HepG2 (cell line): ENCODE measurements around the gene C6orf62. TPM values are rescaled to one million over a fixed set of nuclear protein-coding genes. Genes with fewer than 3 reads are reported as not detected.

ENCODE experiments used
- ARID3A ChIP-seq: IDR thresholded peaks from 2 replicates; pipeline ENCODE4 v1.6.1; 2012; ENCODE audit warnings: low read depth, low read length, improper control_type of control experiment
- E2F5 ChIP-seq: sonication (generic); formaldehyde crosslinking; conservative IDR thresholded peaks from 2 replicates; pipeline ENCODE4 v1.4.0; 2020; ENCODE audit warnings: missing genetic modification reagents
- ELK4 ChIP-seq: sonication (generic); formaldehyde crosslinking; IDR thresholded peaks from 2 replicates; pipeline ENCODE4 v1.9.0; 2021; ENCODE audit warnings: missing genetic modification reagents, borderline replicate concordance
- HIVEP1 ChIP-seq: sonication (generic); formaldehyde crosslinking; IDR thresholded peaks from 2 replicates; pipeline ENCODE4 v1.4.0; 2020; ENCODE audit warnings: mild to moderate bottlenecking, missing genetic modification reagents
- HNF1A ChIP-seq, 2 experiments: sonication (generic) in 1 of 2; formaldehyde crosslinking in 1 of 2; IDR thresholded peaks; 2 replicates each; pipeline versions ENCODE4 v1.4.0 to v1.6.1; 2016 to 2020; ENCODE audit warnings: borderline replicate concordance in 1 of 2, low read depth in 1 of 2, mild to moderate bottlenecking in 1 of 2, missing genetic modification reagents in 1 of 2
- RARA ChIP-seq: IDR thresholded peaks from 2 replicates; pipeline ENCODE4 v1.6.1; 2016; ENCODE audit warnings: missing genetic modification reagents, missing compliant biosample characterization
- SAFB2 ChIP-seq: sonication (generic); formaldehyde crosslinking; IDR thresholded peaks from 2 replicates; pipeline ENCODE4 v1.5.1; 2020; ENCODE audit warnings: missing genetic modification reagents, low read depth, mild to moderate bottlenecking, borderline replicate concordance
- SRSF4 ChIP-seq: fragments of 200-400 bp; formaldehyde crosslinking; IDR thresholded peaks from one replicate; pipeline ENCODE4 v1.6.1; 2018; ENCODE audit warnings: mild to moderate bottlenecking, low read depth, low read length, moderate library complexity; ENCODE audit not compliant: poor library complexity, severe bottlenecking
- THYN1 ChIP-seq: sonication (generic); formaldehyde crosslinking; IDR thresholded peaks from 2 replicates; pipeline ENCODE4 v1.8.1; 2023; ENCODE audit warnings: low read depth, mild to moderate bottlenecking, moderate library complexity, missing genetic modification reagents, borderline replicate concordance
- XBP1 ChIP-seq: sonication (generic); formaldehyde crosslinking; IDR thresholded peaks from 2 replicates; pipeline ENCODE4 v1.5.0; 2020; ENCODE audit warnings: missing genetic modification reagents
- ZBTB3 ChIP-seq: sonication (generic); formaldehyde crosslinking; IDR thresholded peaks from 2 replicates; pipeline ENCODE4 v1.4.0; 2020; ENCODE audit warnings: low read depth, mild to moderate bottlenecking, moderate library complexity, missing genetic modification reagents, borderline replicate concordance
- ZNF512 ChIP-seq: sonication (generic); formaldehyde crosslinking; IDR thresholded peaks from 2 replicates; pipeline ENCODE4 v1.4.0; 2020; ENCODE audit warnings: mild to moderate bottlenecking, missing genetic modification reagents
- ZNF660 ChIP-seq: sonication (generic); formaldehyde crosslinking; IDR thresholded peaks from 2 replicates; pipeline ENCODE4 v1.5.1; 2020; ENCODE audit warnings: mild to moderate bottlenecking, low read depth, missing genetic modification reagents, borderline replicate concordance
- ZNF841 ChIP-seq: sonication (generic); formaldehyde crosslinking; IDR thresholded peaks from 2 replicates; pipeline ENCODE4 v1.8.1; 2023; ENCODE audit warnings: missing genetic modification reagents, borderline replicate concordance
- ZNF878 ChIP-seq: sonication (generic); formaldehyde crosslinking; IDR thresholded peaks from 2 replicates; pipeline ENCODE4 v1.8.1; 2023; ENCODE audit warnings: mild to moderate bottlenecking, missing genetic modification reagents, moderate library complexity
- polyA plus RNA-seq, 8 experiments: library from polyadenylated mRNA; depleted of rRNA in 3 of 8; stranded (reverse) in 7 of 8; unstranded in 1 of 8; fragments of >200 nt; fragmentation: Illumina TruSeq in 4 of 8; extraction: Trizol in 4 of 8; gene quantifications; 2 replicates each; pipeline versions ENCODE4 v1.2.1 to v1.2.3, GENCODE V29; 2011 to 2016; ENCODE audit warnings: low read depth in 4 of 8, missing spikeins in 1 of 8, mixed read lengths in 1 of 8; ENCODE audit not compliant: insufficient read depth in 1 of 8
- total RNA-seq, 5 experiments: library from RNA; depleted of rRNA; stranded (reverse); fragments of >200 nt; fragmentation: Illumina TruSeq; extraction: Trizol; gene quantifications; 2 replicates each; pipeline ENCODE4 v1.2.3, GENCODE V29; 2016; ENCODE audit warnings: low read depth in 1 of 5

Gene C6orf62
- total and polyA plus RNA-seq, 2 of the 13 experiments (the other 11 are each of a cell fraction or from before 2014, with no cell fraction given) = 54.8 to 90.4 TPM

GRCh38 chr6:24720604-24721460, 1.9 kb upstream of the C6orf62 start (continued):
- 0 out of 2 replicates have a peak, but pooled peaks have one; percentile 18 for TF ChIP-seq ZNF841 (CRISPR knock-in tag)
- peak; percentile 67; the same call in 1 of the 2 replicates for TF ChIP-seq XBP1 (CRISPR knock-in tag)
- no peak for TF ChIP-seq THYN1 (CRISPR knock-in tag)
- TF ChIP-seq ZBTB3 (CRISPR knock-in tag) = no peak
- TF ChIP-seq ELK4 (CRISPR knock-in tag) = no peak
- TF ChIP-seq SAFB2 = no peak; the same call in 1 of the 2 replicates
- TF ChIP-seq ZNF878 (CRISPR knock-in tag) = no peak; the same call in 1 of the 2 replicates
- TF ChIP-seq ARID3A = peak; percentile 64; the same call in 1 of the 2 replicates
- TF ChIP-seq SRSF4 = no peak
- TF ChIP-seq ZNF660 = peak; percentile 24; the same call in 1 of the 2 replicates
- peak; percentile 51 for TF ChIP-seq RARA (CRISPR knock-in tag)
- TF ChIP-seq HIVEP1 (CRISPR knock-in tag) = no peak
- peak; percentile 47 for TF ChIP-seq HNF1A (IDR thresholded peaks at IDR 0.05; ENCODE audit: low read depth)
- TF ChIP-seq HNF1A (CRISPR knock-in tag; IDR thresholded peaks at IDR 0.05; ENCODE audit: borderline replicate concordance) = no peak; the same call in 1 of the 2 replicates
- TF ChIP-seq E2F5 (CRISPR knock-in tag) = no peak; the same call in 1 of the 2 replicates
- TF ChIP-seq ZNF512 (CRISPR knock-in tag) = no peak
